NCI-H510A treated with DMSO at 0.1 percent for 48 hours (cell line): ENCODE results near the gene RMND5A.

Source experiments
- DNase-seq: peaks from one replicate; lab custom pipeline; 2025; lab: John Stamatoyannopoulos, UW

Gene RMND5A

GRCh38 chr2:86765310-86765695 is 45.2 kb downstream of the RMND5A start:
- no peak for DNase-seq

- DNase-seq, result no peak
These were observed 48.3 kb downstream of the RMND5A start for GRCh38 chr2:86768189-86768949.

GRCh38 chr2:86769838-86770237 is 49.7 kb downstream of the RMND5A start:
- DNase-seq, result no peak

- DNase-seq, result no peak
These were observed 50.8 kb downstream of the RMND5A start for GRCh38 chr2:86770816-86771301.

- no peak for DNase-seq
These were observed 52.5 kb downstream of the RMND5A start for GRCh38 chr2:86772611-86773010.

- DNase-seq, result no peak
These were observed 54.8 kb downstream of the RMND5A start for GRCh38 chr2:86774862-86775261.

- no peak for DNase-seq
These were observed 55.2 kb downstream of the RMND5A start for GRCh38 chr2:86775338-86775737.

- DNase-seq, result no peak
These were observed 56.4 kb downstream of the RMND5A start for GRCh38 chr2:86776532-86776931.

- no peak for DNase-seq
These were observed 58.9 kb downstream of the RMND5A start for GRCh38 chr2:86778957-86779356.

- DNase-seq, result no peak
These were observed 59.9 kb downstream of the RMND5A start for GRCh38 chr2:86779971-86780370.

- DNase-seq, result no peak
These were observed 61.3 kb downstream of the RMND5A start for GRCh38 chr2:86781363-86781762.

- no peak for DNase-seq
These were observed 62.7 kb downstream of the RMND5A start for GRCh38 chr2:86782748-86783147.

- no peak for DNase-seq
These were observed 63.7 kb downstream of the RMND5A start for GRCh38 chr2:86783615-86784339.

GRCh38 chr2:86785456-86785855 is 65.4 kb downstream of the RMND5A start:
- no peak for DNase-seq

GRCh38 chr2:86786001-86786536 is 66.0 kb downstream of the RMND5A start:
- DNase-seq, result no peak

- DNase-seq, result no peak
These were observed 67.6 kb downstream of the RMND5A start for GRCh38 chr2:86787736-86788135.

- DNase-seq, result no peak
These were observed 68.1 kb downstream of the RMND5A start for GRCh38 chr2:86788165-86788564.

- no peak for DNase-seq
These were observed 69.0 kb downstream of the RMND5A start for GRCh38 chr2:86788881-86789686.

GRCh38 chr2:86789687-86790133 is 69.6 kb downstream of the RMND5A start:
- no peak for DNase-seq

- no peak for DNase-seq
These were observed 70.1 kb downstream of the RMND5A start for GRCh38 chr2:86790134-86790675.

- no peak for DNase-seq
These were observed 70.8 kb downstream of the RMND5A start, which contains the start of gene CD8A for GRCh38 chr2:86790676-86791572. Gene CD8A (minus strand): TSS chr2:86790913. CDS start chr2:86790825, 88 bp downstream.
